K562 (cell line): ENCODE measurements around the gene DAZAP1. TPM values are rescaled to one million over a fixed set of nuclear protein-coding genes. Genes with fewer than 3 reads are reported as not detected.
A peak's percentile ranks its signal among the peaks of the same experiment; 100 is the strongest.

Experiments
- ATAC-seq: fragments of 200-7000 bp; cut with Tn5 transposase; 3 replicates; pipeline ENCODE4 v1.9.1; 2020; ENCODE audit warnings: moderate library complexity
- BruUV-seq: library from RNA; stranded (reverse); fragments of 400-500 nt; replicated peaks from 2 replicates; lab custom pipeline; 2021; lab: Mats Ljungman, UMichigan
- CTCF ChIA-PET: fragments of 300-600 bp; formaldehyde crosslinking; extraction: SDS; loops from one replicate; lab custom pipeline; 2021; ENCODE audit warnings: low intra/inter-chr PET ratio; lab: Yijun Ruan, JAX
- POLR2A ChIA-PET: fragments of 300-600, 350-650 bp; sonication (Branson Sonifier 250); formaldehyde crosslinking; extraction: SDS; loops from one replicate; lab custom pipeline; 2021; ENCODE audit warnings: antibody characterized with exemption, inconsistent platforms; lab: Yijun Ruan, JAX
- DNase-seq, 4 experiments: peaks; one replicate each; pipeline versions ENCODE4 v3.0.0 to v3.0.0-alpha.2; 2011 to 2018; ENCODE audit warnings: low spot score in 3 of 4, mixed read lengths in 3 of 4; ENCODE audit errors: extremely low read depth in 1 of 4
- FAIRE-seq: peaks from 2 replicates; lab custom pipeline; 2011; peaks lifted over from hg19 to GRCh38; lab: Jason Lieb, UNC
- H2AFZ ChIP-seq: 2 replicates; pipeline ENCODE4 v1.6.0; 2011; ENCODE audit warnings: low read depth, low read length, control low read depth, inconsistent platforms
- H3K27ac ChIP-seq: fragments of 200-600 bp; 3 replicates; pipeline ENCODE4 v1.8.0; 2011; ENCODE audit warnings: low read depth, mild to moderate bottlenecking, control low read depth, inconsistent platforms, low read length, moderate library complexity, mixed read lengths; ENCODE audit errors: extremely low read depth
- H3K27me3 ChIP-seq, 2 experiments: fragments of 300-600 bp in 1 of 2; 2 replicates in 1 of 2; 3 replicates in 1 of 2; pipeline versions ENCODE4 v1.6.0 to v1.8.0; 2011; ENCODE audit warnings: inconsistent platforms in 2 of 2, low read length in 2 of 2, mild to moderate bottlenecking in 1 of 2, mixed read lengths in 1 of 2, moderate library complexity in 1 of 2; ENCODE audit not compliant: control insufficient read depth in 2 of 2, insufficient read depth in 2 of 2
- H3K36me3 ChIP-seq: fragments of 300-600 bp; 3 replicates; pipeline ENCODE4 v1.8.0; 2011; ENCODE audit warnings: mild to moderate bottlenecking, low read length, inconsistent platforms; ENCODE audit not compliant: control insufficient read depth, insufficient read depth
- H3K4me1 ChIP-seq, 2 experiments: fragments of 200-600 bp in 1 of 2; replicated peaks in 1 of 2; 2 replicates in 1 of 2; 3 replicates in 1 of 2; pipeline versions ENCODE4 v1.5.1 to v1.8.0; 2011; ENCODE audit warnings: inconsistent platforms in 2 of 2, low read length in 2 of 2, mild to moderate bottlenecking in 1 of 2, mixed read lengths in 1 of 2, moderate library complexity in 1 of 2; ENCODE audit not compliant: control insufficient read depth in 2 of 2, insufficient read depth in 2 of 2
- H3K4me2 ChIP-seq: 2 replicates; pipeline ENCODE4 v1.6.1; 2011; ENCODE audit warnings: low read length, control low read depth, inconsistent platforms, mixed read lengths; ENCODE audit not compliant: insufficient read depth
- H3K4me3 ChIP-seq: fragments of 200-600 bp; sonication (generic), shearing (Covaris generic); 2 replicates; pipeline ENCODE4 v1.5.1; 2016; ENCODE audit warnings: control low read depth, inconsistent platforms
- H3K79me2 ChIP-seq: fragments of 200-600 bp; 3 replicates; pipeline ENCODE4 v1.8.0; 2011; ENCODE audit warnings: low read length, inconsistent platforms; ENCODE audit not compliant: control insufficient read depth, insufficient read depth
- H3K9ac ChIP-seq, 2 experiments: 2 replicates each; pipeline versions ENCODE4 v1.6.0 to v1.6.1; 2011; ENCODE audit warnings: low read depth in 2 of 2, low read length in 2 of 2, control low read depth in 1 of 2, inconsistent platforms in 1 of 2, mild to moderate bottlenecking in 1 of 2, mixed read lengths in 1 of 2; ENCODE audit not compliant: insufficient read depth in 1 of 2
- H3K9me1 ChIP-seq: one replicate; pipeline ENCODE4 v1.6.0; 2011; ENCODE audit warnings: inconsistent platforms, mild to moderate bottlenecking, low read length, moderate library complexity; ENCODE audit not compliant: control insufficient read depth, insufficient read depth
- H3K9me3 ChIP-seq: replicated peaks from 2 replicates; pipeline ENCODE4 v1.5.1; 2011; ENCODE audit warnings: low read depth, low read length, inconsistent platforms; ENCODE audit not compliant: control insufficient read depth, insufficient read depth
- H4K20me1 ChIP-seq: replicated peaks from 2 replicates; pipeline ENCODE4 v1.6.1; 2011; ENCODE audit warnings: low read length, inconsistent platforms, mixed read lengths; ENCODE audit not compliant: control insufficient read depth, insufficient read depth
- BMI1 ChIP-seq: fragments of 150-350 bp; IDR thresholded peaks from 2 replicates; pipeline ENCODE4 v1.6.1; 2014; ENCODE audit warnings: low read length
- POLR2AphosphoS5 ChIP-seq: IDR thresholded peaks from 2 replicates; pipeline ENCODE4 v1.6.1; 2011; ENCODE audit warnings: mild to moderate bottlenecking, low read depth, low read length, moderate library complexity; ENCODE audit not compliant: control insufficient read depth, insufficient read depth
- RBM22 ChIP-seq: fragments of 200-400 bp; formaldehyde crosslinking; IDR thresholded peaks from 2 replicates; pipeline ENCODE4 v1.6.1; 2018; ENCODE audit warnings: low read length, low read depth; ENCODE audit not compliant: poor library complexity, severe bottlenecking
- RBM34 ChIP-seq: fragments of 200-400 bp; formaldehyde crosslinking; IDR thresholded peaks from 2 replicates; pipeline ENCODE4 v1.6.1; 2018; ENCODE audit warnings: low read length, borderline replicate concordance; ENCODE audit not compliant: insufficient read depth
- RFX7 ChIP-seq: fragments of 250-450 bp; sonication (Bioruptor Pico); IDR thresholded peaks from 2 replicates; pipeline ENCODE4 v1.5.1; 2021; ENCODE audit warnings: mild to moderate bottlenecking
- SIX5 ChIP-seq, 2 experiments: IDR thresholded peaks; 2 replicates each; pipeline ENCODE4 v1.6.1; 2011; ENCODE audit warnings: low read length in 2 of 2, borderline replicate concordance in 1 of 2, low read depth in 1 of 2, mild to moderate bottlenecking in 1 of 2, moderate library complexity in 1 of 2; ENCODE audit not compliant: insufficient read depth in 1 of 2
- ZNF174 ChIP-seq: fragments of 250-450 bp; sonication (Bioruptor Pico); IDR thresholded peaks from 2 replicates; pipeline ENCODE4 v1.4.0; 2020; ENCODE audit warnings: mild to moderate bottlenecking
- ZNF197 ChIP-seq: fragments of 200-800 bp; sonication (Bioruptor generic); IDR thresholded peaks from 2 replicates; pipeline ENCODE4 v1.6.1; 2016; ENCODE audit warnings: low read depth, missing genetic modification characterization, missing compliant biosample characterization
- ZNF324 ChIP-seq: fragments of 250-450 bp; sonication (Bioruptor Pico); IDR thresholded peaks from 2 replicates; pipeline ENCODE4 v1.4.0; 2020; ENCODE audit warnings: mild to moderate bottlenecking
- WGBS: fragments of 100-300 bp; shearing (Covaris generic); methylation state at CpG from one replicate; pipeline ENCODE4 v1.1.6; 2016; ENCODE audit warnings: low coverage, mixed read lengths; ENCODE audit not compliant: insufficient coverage; ENCODE audit errors: missing lambda C conversion rate; 5-methylcytosine and 5-hydroxymethylcytosine counted together
- in situ Hi-C: fragments of 300-500 bp; cut with MboI; formaldehyde crosslinking; loops from 4 replicates; pipeline ENCODE4 v1.15.0; 2018; ENCODE audit warnings: inconsistent platforms, mixed read lengths
- intact Hi-C: fragments of 100-400 bp; cut with micrococcal nuclease; formaldehyde crosslinking; loops from 2 replicates; pipeline ENCODE4 v1.14.2; 2022
- polyA plus RNA-seq, 8 experiments: library from polyadenylated mRNA; depleted of rRNA in 4 of 8; stranded (reverse) in 5 of 8; unstranded in 3 of 8; fragments of >200 nt; fragmentation: Nextera tagmentation in 2 of 8; fragmentation: Illumina TruSeq in 1 of 8; extraction: Ambion mirVana in 2 of 8; extraction: Trizol in 1 of 8; gene quantifications; 2 replicates each; pipeline versions ENCODE4 v1.2.1 to v1.2.3, GENCODE V29; 2011 to 2014; ENCODE audit warnings: inconsistent platforms in 1 of 8, missing spikeins in 1 of 8
- total RNA-seq, 7 experiments: library from RNA; depleted of rRNA in 6 of 7; stranded (reverse); fragments of >200 nt in 6 of 7; fragmentation: Illumina TruSeq in 2 of 7; extraction: Trizol in 2 of 7; gene quantifications; 2 replicates each; pipeline versions ENCODE4 v1.2.1 to v1.2.3, GENCODE V29; 2011 to 2021; ENCODE audit warnings: low replicate concordance in 1 of 7
- TF ChIP-seq, protein P1 (sequence below): sonication (generic); IDR thresholded peaks from 2 replicates; pipeline ENCODE4 v1.6.1; 2016
- TF ChIP-seq, protein P2 (sequence below): fragments of 450-650 bp; formaldehyde crosslinking; IDR thresholded peaks from 2 replicates; pipeline ENCODE4 v1.4.0; 2020; ENCODE audit warnings: mild to moderate bottlenecking, moderate library complexity
- TF ChIP-seq, protein P3 (sequence below): fragments of 250-450 bp; sonication (Bioruptor Pico); IDR thresholded peaks from 2 replicates; pipeline ENCODE4 v1.8.0; 2021; ENCODE audit warnings: moderate library complexity, mild to moderate bottlenecking, inconsistent platforms

The DAZAP1 gene
- total and polyA plus RNA-seq, 9 of the 15 experiments (the other 6 are each of a cell fraction or from before 2014, with no cell fraction given): 10.8 to 289 (median 142) TPM

DNA sequence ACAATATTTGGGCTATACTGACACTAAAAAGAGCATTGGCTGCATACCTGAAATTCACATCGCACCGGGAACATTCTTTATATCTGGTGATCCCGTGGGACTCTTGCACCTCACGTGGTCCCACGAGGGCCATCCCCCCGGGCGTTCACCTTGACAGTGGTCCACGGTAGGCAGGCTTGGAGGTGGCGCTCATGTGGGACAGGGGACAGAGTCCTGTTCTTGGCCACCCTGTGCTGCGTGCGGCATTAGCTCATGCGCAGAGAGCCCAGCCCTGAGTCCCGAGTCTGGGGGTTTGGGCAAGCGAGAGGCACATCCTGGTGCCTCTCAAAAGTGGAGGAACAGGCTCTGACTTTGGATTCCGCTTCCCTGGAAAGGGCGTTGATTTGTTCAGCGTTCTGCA is 13.5 kb upstream of the DAZAP1 start:
- CTCF ChIA-PET: no interaction called here

More for the DNA sequence above, 13.5 kb upstream of the DAZAP1 start:
- Histone ChIP-seq H2AFZ (no peak overlapping the region), H3K79me2 (no peaks in the 10 kb centered on the region), H3K27me3 (no peaks in the 10 kb centered on the region), H3K9me1 (no peaks in the 10 kb centered on the region), H3K9ac (no peak overlapping the region; a peak in 1 of 4 replicates), H3K27ac (no peak overlapping the region), H3K9me3 (no peaks in the 10 kb centered on the region), H3K4me1 (peaks cover 0 to 66% of the 10 kb centered on the region in 2 experiments; a peak in 3 of 5 replicates), H3K4me3 (no peak overlapping the region), H3K4me2 (no peak overlapping the region), H4K20me1 (peaks cover 11% of the 10 kb centered on the region), H3K36me3 (peaks cover 66% of the 10 kb centered on the region; the same call in 2 of the 3 replicates)
- FAIRE-seq: no peak
- intact Hi-C loops: no loop called here
- no peak for DNase-seq
- in situ Hi-C loops: no loop called here
- TF ChIP-seq BMI1 (no peak), RFX7 (CRISPR knock-in tag) (no peak), SIX5 (IDR thresholded peaks at IDR 0.05; ENCODE audit: borderline replicate concordance in 1 of 2, insufficient read depth in 1 of 2, low read depth in 1 of 2, low read length in 2 of 2) (no peak), ZNF324 (no peak), ZNF197 (CRISPR knock-in tag) (no peak), POLR2AphosphoS5 (0 out of 2 replicates have a peak, but pooled peaks have one; percentile 7), RBM34 (no peak), ZNF174 (no peak), RBM22 (peak; percentile 30)
- TF ChIP-seq, protein P1, sequence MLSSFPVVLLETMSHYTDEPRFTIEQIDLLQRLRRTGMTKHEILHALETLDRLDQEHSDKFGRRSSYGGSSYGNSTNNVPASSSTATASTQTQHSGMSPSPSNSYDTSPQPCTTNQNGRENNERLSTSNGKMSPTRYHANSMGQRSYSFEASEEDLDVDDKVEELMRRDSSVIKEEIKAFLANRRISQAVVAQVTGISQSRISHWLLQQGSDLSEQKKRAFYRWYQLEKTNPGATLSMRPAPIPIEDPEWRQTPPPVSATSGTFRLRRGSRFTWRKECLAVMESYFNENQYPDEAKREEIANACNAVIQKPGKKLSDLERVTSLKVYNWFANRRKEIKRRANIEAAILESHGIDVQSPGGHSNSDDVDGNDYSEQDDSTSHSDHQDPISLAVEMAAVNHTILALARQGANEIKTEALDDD: no peak
- TF ChIP-seq, protein P2, sequence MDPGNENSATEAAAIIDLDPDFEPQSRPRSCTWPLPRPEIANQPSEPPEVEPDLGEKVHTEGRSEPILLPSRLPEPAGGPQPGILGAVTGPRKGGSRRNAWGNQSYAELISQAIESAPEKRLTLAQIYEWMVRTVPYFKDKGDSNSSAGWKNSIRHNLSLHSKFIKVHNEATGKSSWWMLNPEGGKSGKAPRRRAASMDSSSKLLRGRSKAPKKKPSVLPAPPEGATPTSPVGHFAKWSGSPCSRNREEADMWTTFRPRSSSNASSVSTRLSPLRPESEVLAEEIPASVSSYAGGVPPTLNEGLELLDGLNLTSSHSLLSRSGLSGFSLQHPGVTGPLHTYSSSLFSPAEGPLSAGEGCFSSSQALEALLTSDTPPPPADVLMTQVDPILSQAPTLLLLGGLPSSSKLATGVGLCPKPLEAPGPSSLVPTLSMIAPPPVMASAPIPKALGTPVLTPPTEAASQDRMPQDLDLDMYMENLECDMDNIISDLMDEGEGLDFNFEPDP (CRISPR knock-in tag): no peak
- TF ChIP-seq, protein P3, sequence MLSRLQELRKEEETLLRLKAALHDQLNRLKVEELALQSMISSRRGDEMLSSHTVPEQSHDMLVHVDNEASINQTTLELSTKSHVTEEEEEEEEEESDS (CRISPR knock-in tag): no peak
- WGBS: 91% methylated on average over 16 of the region's 17 CpGs
- no TSS peak for BruUV-seq
- no peak for ATAC-seq
- POLR2A ChIA-PET: interaction anchor here (0.8 to 1.3 kb wide), 4 partner anchors 10 to 124 kb away, joined by 3 to 7 read pairs (median 4); no protein-coding TSS in a partner anchor
